ENCODE measurements around the gene PSEN1.

DNA sequence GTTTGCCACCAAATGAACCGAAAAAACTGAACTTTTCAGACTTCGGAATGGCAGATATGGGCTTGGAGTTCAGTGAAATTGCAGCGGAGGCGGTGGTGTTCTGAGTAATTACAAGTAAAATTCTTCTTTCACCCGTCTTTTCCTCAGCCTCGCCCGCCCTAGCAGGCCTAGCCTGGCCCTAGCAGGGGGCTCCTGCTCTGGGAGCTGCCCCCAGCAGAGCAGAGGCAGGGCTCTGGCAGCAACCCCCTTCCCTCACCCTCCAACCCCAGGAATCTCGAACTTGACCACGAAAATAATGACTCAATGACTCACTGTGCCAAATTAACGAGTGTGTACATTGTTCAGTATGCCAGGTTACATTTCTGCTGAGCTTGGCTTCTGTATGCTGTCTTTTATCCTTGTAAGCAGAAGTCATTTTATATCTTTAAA is 102.1 kb downstream of the PSEN1 start:
- TF ChIP-seq, protein P1, sequence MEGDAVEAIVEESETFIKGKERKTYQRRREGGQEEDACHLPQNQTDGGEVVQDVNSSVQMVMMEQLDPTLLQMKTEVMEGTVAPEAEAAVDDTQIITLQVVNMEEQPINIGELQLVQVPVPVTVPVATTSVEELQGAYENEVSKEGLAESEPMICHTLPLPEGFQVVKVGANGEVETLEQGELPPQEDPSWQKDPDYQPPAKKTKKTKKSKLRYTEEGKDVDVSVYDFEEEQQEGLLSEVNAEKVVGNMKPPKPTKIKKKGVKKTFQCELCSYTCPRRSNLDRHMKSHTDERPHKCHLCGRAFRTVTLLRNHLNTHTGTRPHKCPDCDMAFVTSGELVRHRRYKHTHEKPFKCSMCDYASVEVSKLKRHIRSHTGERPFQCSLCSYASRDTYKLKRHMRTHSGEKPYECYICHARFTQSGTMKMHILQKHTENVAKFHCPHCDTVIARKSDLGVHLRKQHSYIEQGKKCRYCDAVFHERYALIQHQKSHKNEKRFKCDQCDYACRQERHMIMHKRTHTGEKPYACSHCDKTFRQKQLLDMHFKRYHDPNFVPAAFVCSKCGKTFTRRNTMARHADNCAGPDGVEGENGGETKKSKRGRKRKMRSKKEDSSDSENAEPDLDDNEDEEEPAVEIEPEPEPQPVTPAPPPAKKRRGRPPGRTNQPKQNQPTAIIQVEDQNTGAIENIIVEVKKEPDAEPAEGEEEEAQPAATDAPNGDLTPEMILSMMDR (IDR thresholded peaks at IDR 0.05): no peak
- TF ChIP-seq POLR2AphosphoS5 (IDR thresholded peaks at IDR 0.05; ENCODE audit: low read depth, low read length) (no peak), RAD21 (IDR thresholded peaks at IDR 0.05; ENCODE audit: low read length) (no peak), CHD2 (IDR thresholded peaks at IDR 0.05; ENCODE audit: low read length, partially characterized antibody) (no peak), EP300 (IDR thresholded peaks at IDR 0.05; ENCODE audit: borderline replicate concordance in 1 of 2, low read depth in 1 of 2, low read length in 1 of 2) (no peak), TCF12 (IDR thresholded peaks at IDR 0.05) (no peak; the same call in 1 of the 2 replicates), SMC3 (IDR thresholded peaks at IDR 0.05; ENCODE audit: low read depth, low read length) (no peak), JUND (IDR thresholded peaks at IDR 0.05) (no peak), GATA2 (CRISPR knock-in tag; IDR thresholded peaks at IDR 0.05) (no peak)
- TF ChIP-seq, protein P2, sequence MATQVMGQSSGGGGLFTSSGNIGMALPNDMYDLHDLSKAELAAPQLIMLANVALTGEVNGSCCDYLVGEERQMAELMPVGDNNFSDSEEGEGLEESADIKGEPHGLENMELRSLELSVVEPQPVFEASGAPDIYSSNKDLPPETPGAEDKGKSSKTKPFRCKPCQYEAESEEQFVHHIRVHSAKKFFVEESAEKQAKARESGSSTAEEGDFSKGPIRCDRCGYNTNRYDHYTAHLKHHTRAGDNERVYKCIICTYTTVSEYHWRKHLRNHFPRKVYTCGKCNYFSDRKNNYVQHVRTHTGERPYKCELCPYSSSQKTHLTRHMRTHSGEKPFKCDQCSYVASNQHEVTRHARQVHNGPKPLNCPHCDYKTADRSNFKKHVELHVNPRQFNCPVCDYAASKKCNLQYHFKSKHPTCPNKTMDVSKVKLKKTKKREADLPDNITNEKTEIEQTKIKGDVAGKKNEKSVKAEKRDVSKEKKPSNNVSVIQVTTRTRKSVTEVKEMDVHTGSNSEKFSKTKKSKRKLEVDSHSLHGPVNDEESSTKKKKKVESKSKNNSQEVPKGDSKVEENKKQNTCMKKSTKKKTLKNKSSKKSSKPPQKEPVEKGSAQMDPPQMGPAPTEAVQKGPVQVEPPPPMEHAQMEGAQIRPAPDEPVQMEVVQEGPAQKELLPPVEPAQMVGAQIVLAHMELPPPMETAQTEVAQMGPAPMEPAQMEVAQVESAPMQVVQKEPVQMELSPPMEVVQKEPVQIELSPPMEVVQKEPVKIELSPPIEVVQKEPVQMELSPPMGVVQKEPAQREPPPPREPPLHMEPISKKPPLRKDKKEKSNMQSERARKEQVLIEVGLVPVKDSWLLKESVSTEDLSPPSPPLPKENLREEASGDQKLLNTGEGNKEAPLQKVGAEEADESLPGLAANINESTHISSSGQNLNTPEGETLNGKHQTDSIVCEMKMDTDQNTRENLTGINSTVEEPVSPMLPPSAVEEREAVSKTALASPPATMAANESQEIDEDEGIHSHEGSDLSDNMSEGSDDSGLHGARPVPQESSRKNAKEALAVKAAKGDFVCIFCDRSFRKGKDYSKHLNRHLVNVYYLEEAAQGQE (IDR thresholded peaks at IDR 0.05; ENCODE audit: low read depth, low read length): no peak
- TF ChIP-seq, protein P3, sequence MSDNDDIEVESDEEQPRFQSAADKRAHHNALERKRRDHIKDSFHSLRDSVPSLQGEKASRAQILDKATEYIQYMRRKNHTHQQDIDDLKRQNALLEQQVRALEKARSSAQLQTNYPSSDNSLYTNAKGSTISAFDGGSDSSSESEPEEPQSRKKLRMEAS (IDR thresholded peaks at IDR 0.05; ENCODE audit: low read depth): no peak
